Epithelial cell of prostate (primary cell): Measurements from ENCODE around the gene ID2.
A peak's percentile ranks its signal among the peaks of the same experiment; 100 is the strongest.

Experiments
- DNase-seq: peaks from one replicate; pipeline ENCODE4 v3.0.0-alpha.2; 2011; ENCODE audit warnings: low read depth, low spot score
- H3K27ac ChIP-seq: fragments of 450-650 bp; 2 replicates; pipeline ENCODE4 v1.5.1; 2017; ENCODE audit warnings: mild to moderate bottlenecking

Gene ID2, protein sequence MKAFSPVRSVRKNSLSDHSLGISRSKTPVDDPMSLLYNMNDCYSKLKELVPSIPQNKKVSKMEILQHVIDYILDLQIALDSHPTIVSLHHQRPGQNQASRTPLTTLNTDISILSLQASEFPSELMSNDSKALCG

DNA sequence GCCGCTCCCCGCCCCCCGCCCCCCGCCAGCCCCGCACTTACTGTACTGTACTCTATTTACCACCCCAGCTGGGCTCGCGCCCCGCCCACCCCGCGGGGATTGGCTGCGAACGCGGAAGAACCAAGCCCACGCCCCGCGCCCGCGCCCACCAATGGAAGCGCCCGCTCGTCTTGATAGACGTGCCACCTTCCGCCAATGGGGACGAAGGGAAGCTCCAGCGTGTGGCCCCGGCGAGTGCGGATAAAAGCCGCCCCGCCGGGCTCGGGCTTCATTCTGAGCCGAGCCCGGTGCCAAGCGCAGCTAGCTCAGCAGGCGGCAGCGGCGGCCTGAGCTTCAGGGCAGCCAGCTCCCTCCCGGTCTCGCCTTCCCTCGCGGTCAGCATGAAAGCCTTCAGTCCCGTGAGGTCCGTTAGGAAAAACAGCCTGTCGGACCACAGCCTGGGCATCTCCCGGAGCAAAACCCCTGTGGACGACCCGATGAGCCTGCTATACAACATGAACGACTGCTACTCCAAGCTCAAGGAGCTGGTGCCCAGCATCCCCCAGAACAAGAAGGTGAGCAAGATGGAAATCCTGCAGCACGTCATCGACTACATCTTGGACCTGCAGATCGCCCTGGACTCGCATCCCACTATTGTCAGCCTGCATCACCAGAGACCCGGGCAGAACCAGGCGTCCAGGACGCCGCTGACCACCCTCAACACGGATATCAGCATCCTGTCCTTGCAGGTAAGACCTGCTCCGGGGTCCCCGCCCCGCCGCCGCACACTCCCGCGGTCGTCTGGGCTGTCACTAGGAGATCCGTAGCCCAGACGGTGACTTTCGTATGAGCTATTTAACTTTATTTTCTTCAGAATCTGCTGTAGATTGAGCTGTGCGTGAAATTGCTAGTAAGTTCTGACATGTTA is at the start of gene ID2:
Gene ID2 (plus strand): TSS at position 271 of the 907 bp plus-strand sequence. CDS start 110 bp downstream, at position 381.
- DNase-seq: peak; percentile 88
- H3K27ac ChIP-seq: peak within 1 kb of the TSS; percentile 71

- DNase-seq: no peak
- H3K27ac ChIP-seq: no peak overlapping the region
Measured at GRCh38 chr2:8632755-8633154, 49.1 kb upstream of the ID2 start.

DNA sequence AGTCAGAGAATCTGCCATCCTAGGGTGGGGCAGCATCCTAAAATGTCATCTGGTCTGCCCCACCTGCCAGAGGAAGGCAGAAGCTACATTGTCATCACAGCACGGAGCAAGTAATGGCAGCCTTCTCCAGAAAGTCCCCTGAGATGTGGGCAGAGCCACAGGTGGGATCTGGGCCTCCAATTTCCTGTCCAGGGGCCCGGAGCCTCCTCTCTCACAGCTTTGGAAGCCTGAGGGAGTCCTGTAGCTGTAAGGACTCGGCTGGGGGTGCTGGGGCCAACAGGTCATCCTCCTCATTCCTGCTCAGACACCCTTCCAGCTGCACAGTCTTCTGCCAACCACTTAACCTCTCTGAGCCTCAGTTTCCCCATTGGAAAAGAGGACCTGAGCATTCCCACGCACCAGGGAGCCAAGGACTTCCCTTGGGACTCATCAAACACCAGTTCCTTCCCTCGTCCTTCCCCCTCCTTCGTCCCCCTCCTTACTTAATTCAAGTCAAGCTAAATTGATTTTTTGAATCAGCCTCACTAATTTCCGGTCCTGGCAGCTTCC is 48.6 kb upstream of the ID2 start:
- H3K27ac ChIP-seq: no peak overlapping the region
- DNase-seq: no peak

GRCh38 chr2:8633735-8634313 is 48.0 kb upstream of the ID2 start:
- no peak overlapping the region for H3K27ac ChIP-seq
- DNase-seq: peak; percentile 3

DNA sequence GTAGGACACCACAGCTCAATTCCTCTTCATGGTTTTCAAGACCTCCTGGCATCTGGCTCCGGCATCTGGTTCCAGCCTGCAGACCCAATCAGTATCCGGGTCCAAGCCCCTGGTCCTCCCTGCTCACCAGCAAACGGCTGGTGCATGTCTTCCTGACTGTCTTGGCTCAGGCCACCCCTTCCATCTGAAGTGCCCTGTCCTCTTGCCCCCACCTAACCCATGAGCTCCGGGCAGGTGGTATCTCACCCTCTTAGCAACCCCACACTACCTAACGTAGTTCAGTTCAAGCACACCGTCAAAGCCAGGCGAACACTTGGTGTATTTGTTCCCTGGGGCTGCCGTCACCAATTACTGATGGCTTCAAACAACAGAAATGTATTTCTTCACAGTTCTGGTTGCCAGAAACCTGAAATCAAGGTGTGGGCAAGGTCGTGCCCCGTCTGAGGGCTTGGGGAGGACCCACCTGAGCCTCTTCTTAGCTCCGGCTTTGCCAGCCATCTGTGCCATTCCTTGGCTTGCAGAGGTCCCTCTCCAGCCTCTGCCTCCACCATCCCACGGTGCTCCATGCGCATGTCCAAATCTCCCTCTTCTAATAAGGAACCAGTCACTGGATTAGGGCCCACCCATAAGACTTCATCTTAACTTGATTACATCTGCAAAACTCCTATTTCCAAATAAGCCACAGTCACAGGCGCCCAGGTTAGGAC is 47.2 kb upstream of the ID2 start:
- H3K27ac ChIP-seq: no peak overlapping the region
- DNase-seq: no peak

DNA sequence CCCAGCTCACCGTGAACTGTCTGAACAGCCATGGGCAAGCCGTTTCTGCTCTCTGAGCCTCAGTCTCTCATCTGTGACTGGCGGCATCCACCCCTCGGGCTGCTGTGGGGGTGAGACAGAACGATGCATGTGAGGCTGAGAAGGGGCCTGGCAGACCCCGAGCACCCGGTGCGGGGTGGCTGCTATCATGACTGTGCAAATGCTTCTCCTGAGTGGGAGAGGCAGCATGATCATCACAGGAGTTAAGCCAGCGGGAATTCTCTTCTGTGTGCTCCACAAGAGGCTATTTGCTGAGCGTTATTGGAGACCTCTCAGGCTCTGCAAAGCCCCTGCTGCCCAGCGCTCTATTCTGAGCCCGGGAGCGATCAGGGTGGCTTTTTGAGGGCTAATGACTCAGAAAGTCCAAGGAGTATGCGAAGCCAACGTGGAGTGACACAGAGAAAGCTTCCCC is 45.8 kb upstream of the ID2 start:
- DNase-seq: no peak
- no peak overlapping the region for H3K27ac ChIP-seq

- H3K27ac ChIP-seq: no peak overlapping the region
- DNase-seq: no peak
Measured at GRCh38 chr2:8636721-8637636, 44.9 kb upstream of the ID2 start.

DNA sequence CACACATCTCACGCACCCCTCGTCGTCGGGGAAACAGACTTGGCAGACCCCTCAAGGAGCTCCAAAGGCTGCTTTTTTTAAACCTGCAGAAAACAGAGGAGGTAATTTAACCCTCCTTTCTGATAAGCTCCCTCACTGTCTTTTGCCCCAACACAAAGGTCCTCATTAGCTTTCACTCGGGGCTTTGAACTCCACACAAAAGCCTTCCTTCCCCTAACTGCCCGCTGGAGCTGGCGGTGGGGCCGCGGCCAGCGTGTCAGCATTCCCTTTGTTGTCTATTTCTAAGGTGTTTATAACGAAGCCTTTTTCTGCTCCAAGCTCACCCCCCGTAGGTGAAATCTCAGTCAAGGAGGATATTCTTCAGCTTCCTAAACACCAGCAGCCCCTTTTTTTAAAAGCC is 43.5 kb upstream of the ID2 start:
- H3K27ac ChIP-seq: no peak overlapping the region
- DNase-seq: no peak

- DNase-seq: no peak
- H3K27ac ChIP-seq: no peak overlapping the region
Measured at GRCh38 chr2:8639122-8639635, 42.7 kb upstream of the ID2 start.

DNA sequence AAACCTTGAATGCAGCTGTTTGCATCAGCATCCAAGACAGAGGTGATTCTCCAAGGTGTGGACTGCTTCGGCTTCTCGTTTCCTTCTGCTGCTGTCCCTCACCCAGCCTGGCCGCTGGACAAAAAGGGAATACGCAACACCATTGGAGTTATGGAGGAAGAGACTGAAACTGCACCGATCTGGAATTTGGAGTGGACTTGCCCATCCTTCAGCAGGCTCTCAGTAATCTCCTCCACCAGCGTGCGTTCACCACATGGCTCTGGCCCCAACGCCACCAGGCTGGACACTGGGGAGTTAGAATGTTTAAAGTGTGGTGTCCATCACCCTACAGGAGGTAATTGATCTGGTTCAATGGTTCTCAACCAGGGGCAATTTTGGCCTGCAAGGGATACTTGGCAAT is 41.4 kb upstream of the ID2 start:
- no peak for DNase-seq
- H3K27ac ChIP-seq: no peak overlapping the region

DNA sequence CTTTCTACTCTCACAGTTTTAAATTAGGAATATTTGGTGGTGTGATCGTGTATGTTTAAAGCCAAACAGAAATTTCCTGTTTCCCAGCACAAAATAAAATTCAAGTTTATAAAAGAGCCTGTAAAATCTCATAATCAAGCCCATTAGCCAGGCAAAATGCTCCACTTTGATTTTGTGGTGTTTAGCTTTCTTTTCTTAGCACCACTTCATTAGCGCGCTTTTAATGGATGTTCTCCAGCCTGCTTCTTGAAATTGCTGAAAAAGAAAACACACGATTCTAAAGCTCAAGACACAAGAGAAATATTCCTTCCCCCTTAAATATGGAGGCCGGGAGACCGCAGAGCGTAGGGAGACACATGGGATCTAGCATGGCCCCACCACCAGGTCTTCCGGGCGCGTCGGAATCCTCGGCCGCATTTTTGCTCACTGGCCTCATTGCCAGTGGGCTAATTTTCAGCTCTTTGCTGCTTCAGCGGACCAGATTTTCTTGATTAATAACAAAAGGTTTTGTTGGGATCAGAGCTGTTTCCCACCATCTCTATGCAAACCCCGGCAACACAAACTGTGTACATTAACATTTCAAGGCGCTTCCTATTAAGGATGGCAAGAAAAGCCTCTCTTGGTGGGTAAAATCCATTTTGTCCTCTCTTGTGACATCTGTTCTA is 40.4 kb upstream of the ID2 start:
- no peak overlapping the region for H3K27ac ChIP-seq
- DNase-seq: no peak

DNA sequence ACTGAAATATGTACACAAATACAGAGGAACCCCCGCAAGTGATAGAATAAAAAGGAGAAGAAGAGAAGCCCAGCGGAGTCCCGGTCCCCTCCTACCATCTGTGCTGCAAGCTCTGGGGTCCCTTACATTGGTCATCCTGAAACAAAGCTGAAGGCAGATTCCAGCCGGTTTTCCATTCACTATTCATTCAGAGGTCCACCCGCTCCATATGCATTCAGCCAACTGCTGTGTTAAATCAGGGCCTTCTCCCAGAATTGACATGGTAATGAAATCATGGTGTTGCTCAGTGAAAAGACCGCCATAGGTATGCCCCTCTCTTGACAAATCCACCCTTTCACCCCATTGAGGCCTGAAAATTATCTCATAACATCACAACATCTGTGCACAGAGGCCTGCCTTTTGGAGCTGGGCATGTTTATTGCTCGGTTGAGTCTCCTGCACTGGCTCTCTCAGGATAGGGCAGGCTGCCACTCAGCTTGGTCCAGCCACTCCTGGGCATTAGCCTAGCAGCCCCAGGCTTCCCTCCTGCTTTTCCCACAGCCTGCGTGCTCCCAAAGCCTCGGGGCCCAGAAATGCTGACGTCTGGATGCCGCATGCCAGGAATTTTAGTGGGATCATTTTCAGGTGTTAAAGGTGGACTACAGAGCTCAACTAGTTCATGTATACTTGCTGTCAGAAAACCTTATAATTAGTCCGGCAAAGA is 39.3 kb upstream of the ID2 start:
- no peak overlapping the region for H3K27ac ChIP-seq
- DNase-seq: no peak

- no peak overlapping the region for H3K27ac ChIP-seq
- DNase-seq: no peak
Measured at GRCh38 chr2:8643250-8643995, 38.4 kb upstream of the ID2 start.

DNA sequence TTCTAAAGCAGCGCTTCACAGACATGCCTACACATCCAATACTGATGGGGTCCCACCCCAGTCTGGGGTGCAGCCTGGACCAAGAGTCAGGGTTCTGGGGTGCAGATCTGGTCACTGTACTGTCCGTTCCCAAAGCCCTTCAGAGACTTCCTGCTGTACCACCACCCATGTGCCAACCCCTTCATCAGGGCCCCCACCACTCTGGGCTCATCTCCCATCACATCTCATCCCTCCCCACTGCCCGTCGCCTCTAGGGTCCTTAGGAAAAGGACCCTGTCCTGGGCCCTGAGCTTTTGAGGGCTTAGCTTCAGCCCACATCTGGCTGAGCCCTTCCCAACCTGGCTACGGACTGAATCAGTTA is 37.9 kb upstream of the ID2 start:
- no peak for DNase-seq
- no peak overlapping the region for H3K27ac ChIP-seq

DNA sequence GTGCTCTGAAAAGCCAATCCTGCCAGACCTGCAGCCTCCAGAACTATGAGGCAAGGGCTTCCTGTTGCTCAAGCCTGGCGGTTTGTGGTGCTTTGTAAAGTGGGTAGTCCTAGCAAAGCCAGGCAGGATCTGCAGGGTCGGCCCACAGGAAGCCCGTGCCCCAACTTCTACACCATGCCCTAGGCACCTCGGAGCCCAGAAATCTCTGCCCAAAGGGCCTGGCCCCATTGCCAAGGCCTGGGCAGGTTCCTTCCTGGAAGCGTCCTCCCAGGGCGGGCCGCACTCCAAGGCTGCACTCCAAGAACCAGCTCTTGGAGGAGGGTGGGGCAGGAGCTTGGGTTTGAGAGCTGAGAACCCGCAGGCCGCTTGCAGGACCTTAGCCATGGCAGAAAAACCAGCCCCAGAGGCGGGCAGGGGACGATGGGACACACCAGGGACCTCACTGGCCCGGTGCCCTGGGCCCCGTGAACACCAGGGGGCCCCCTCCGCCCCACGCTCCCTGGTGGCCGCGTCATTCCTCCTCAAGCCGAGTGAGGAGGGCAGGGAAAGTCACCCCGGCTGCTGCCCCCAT is 37.2 kb upstream of the ID2 start:
- DNase-seq: no peak
- no peak overlapping the region for H3K27ac ChIP-seq

GRCh38 chr2:8645176-8645831 is 36.6 kb upstream of the ID2 start:
- H3K27ac ChIP-seq: no peak overlapping the region
- no peak for DNase-seq
